ENCODE measurements around the gene UMAD1.

UMAD1 gene

DNA sequence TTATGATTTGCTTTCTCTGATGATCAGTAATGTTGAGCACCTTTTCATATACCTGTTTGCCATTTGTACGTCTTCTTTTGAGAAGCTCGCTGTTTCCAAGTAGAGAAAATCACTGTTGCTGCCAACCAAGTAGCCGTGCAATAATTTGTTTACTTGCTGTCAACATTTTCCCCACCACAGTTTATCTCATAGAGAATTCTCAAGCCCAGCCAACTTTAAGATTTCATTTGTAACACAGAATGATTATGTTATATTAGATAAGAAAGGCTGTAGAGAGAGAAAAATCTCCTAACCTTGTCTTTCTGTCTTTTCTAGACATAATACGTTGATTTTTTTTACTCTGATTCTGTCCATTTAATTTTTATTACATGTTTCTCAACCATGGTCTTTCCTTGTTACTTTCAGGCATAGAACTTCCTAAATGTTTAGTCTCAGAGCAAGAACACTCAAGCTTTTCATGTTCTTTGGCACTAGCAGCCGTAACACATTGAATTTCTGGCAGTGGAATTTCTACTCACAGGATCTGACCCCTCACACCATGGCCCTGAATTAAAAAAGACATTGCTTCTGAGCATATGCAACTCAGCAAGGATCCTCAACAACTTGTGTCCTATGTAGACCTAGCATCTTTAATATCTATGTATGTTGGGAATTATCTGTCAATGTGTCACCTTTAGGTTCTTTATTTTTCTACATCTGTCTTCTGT is 54.7 kb downstream of the UMAD1 start:
- DNase-seq = no peak

DNA sequence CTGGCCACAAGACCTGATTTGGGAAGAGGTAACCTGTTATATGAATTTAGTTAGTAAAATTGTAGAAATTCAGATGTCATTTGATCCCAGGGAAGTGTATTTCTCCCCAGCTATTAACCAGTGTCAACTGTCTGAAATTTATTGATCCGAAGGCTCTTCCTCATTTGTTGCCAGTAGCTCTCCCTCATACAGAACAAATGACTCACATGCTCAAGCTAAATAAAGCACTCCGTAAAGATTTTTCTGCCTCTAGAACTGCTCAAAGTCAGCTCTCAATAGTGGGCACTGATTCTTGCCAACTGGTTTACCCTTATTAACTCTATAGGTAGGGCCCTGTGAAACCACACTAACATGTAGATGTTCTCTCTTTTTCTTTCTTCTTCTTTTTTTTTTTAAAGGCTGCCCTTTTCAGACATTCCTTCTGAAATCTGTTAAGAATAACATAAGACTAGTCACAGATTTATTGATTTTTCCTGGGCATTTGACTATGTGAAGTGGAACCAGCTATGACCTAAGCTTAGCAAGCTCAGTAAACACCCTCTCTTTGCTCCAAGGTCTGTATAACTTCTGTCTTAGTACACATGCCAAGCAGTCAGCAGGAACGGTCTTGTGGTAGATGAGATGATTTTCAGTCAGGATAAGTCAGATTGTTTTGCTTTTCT is 56.0 kb downstream of the UMAD1 start:
- no peak for DNase-seq

- no peak for DNase-seq
These were observed 58.4 kb downstream of the UMAD1 start for GRCh38 chr7:7698930-7699329.

- DNase-seq = no peak
These were observed 58.8 kb downstream of the UMAD1 start for GRCh38 chr7:7699380-7699779.

DNA sequence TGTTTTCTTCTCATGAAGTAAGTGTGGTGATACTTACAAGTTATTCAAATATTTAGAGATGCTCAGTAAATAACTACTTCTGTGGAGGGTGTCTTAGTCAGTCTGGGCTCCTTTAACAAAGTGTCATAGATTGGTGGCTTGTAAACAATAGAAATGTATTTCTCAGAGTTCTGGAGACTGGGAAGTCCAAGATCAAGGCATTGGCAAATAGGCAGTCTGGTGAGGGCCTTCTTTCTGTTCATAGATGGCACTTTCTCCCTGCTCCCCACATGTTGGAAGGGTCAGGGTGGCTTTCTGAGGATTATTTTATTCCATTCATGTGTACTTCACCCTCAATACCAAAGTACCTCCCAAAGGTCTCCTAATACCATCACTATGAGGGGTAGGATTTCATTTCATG is 59.4 kb downstream of the UMAD1 start:
- DNase-seq = no peak

- no peak for DNase-seq
These were observed 61.0 kb downstream of the UMAD1 start for GRCh38 chr7:7701527-7701926.

GRCh38 chr7:7702826-7703225 is 62.3 kb downstream of the UMAD1 start:
- DNase-seq = peak; percentile 9

DNA sequence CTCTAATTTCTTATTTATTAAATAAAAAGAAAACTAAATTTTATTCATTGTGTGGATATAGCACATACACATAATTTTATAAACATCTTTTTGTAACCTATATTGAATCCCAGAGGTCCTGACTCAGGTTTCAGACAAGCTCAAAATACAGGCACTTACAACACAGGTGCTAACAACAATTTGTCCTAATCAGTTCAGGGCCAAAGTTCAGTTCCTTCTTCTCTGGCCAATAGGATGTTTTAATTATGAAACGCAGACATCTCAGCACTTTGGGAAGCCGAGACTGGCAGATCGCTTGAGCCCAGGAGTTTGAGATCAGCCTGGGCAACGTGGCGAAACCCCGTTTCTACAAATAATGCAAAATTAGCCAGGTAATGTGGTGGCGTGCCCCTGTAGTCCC is 62.9 kb downstream of the UMAD1 start:
- no peak for DNase-seq

- no peak for DNase-seq
These were observed 64.3 kb downstream of the UMAD1 start for GRCh38 chr7:7704867-7705266.

DNA sequence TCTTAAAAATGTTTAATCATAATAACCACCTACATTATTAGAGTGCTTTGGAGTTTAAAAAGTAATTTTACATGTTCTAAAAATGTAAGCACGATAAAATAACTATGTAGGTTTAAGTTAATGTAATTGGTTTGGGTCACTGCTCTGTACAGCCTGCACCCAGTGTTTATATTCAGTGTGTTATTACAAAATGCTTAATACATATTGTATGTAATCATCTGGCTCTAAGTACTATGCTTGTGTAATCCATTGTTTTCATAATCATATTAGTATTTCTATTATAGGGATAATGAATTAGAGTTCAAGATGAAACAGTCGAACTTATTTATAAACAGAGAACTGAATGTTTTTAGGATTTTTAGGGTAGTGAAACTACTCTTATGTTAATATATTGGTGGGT is 64.8 kb downstream of the UMAD1 start:
- DNase-seq = no peak

- peak; percentile 30 for DNase-seq
These were observed 65.6 kb downstream of the UMAD1 start for GRCh38 chr7:7706101-7706511.

GRCh38 chr7:7706556-7707172 is 66.1 kb downstream of the UMAD1 start:
- peak; percentile 86 for DNase-seq

DNA sequence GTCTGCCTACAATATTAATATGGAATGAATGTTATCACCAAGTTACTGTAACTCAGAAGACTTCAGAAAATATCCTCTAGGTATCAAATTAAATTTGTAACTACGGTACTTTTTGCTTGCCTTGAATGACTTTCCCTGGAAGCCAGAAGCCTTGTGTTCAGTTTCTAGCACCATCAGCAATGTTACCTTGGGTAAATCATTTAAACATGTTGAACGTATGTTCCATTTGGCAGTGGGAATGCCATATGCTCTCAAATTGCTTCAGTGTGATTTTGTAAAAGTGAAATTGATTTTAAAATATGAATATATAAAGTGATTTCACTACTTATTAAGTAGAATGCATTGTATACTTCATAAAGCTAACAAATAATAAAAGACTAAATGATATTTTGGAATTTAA is 66.7 kb downstream of the UMAD1 start:
- DNase-seq = peak; percentile 57

DNA sequence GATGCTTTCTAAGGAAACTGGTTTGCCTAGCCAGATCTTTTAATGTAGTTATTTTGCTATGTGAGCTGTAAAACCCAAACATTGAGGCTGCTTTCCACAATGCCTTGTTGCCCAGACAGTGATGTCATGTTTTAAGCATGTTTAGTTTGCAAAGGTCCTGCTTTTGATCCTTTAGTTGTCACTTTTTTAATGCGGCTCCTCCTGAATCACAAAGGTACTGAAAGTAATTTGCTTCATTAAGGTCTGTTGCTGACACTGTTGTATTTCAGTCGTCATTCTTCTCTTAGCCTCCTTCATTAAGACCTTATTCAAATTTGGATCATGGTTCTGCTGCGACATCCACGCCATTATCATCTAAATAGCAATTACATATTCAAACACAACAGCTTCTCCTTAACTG is 67.3 kb downstream of the UMAD1 start:
- DNase-seq = peak; percentile 59

DNA sequence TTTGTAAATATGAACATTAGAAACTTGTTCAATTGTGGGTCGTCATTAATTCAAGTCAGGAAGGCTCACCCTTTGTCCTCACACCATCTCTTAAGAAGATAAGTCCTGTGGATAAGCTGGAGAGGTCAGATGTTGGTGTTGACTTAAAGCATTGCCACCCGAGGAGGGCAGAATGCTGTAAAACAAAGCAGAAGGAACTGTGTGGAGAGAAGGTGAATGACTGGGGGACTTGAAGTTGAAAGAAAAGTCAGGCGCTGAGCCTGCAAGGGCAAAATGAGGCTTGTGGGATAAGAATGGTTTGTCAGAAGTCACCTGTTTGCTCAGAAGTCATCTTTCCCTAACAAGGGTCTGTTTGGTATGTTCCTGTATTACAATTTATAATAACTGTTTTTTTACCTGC is 68.7 kb downstream of the UMAD1 start:
- DNase-seq = peak; percentile 98

DNA sequence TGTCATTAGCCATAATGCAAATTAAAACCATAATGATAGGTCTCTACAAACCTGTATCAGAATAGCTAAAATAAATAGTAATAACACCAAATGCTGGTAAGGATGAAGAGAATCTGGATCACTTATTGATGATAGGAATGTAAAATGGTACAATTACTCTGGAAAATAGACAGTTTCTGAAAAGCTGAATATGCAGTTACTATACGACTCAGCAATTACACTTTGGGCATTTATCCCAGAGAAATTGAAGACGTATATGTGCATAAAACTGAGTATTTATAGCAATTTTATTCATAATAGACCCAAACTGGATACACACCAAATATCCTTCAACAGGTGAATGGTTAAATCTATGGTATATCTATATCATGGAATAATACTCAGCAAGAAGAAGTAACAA is 69.9 kb downstream of the UMAD1 start:
- no peak for DNase-seq

GRCh38 chr7:7713730-7714129 is 73.2 kb downstream of the UMAD1 start:
- DNase-seq = no peak

DNA sequence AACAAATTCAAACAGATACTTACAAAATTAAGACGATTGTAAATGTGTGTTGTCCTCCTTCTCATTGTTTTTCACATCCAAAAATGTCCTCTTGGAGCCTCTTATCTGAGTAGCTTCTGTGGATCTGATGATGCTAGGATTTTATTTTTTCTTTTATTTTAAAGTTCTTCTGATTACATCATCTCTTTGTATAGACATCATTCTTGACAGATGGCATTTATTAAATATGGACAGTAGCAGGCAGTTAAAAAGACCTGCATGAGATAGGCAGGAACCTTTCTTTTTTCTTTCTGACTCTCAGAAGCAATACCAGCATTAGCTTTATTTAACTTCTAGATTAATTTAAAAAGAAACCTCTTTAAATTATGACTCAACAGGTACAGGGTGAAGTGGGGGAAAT is 77.9 kb downstream of the UMAD1 start, which contains the start of gene RPA3:
Gene RPA3, minus strand, starts transcription at position 116 of the 400 bp plus-strand sequence. CDS start 78,189 bp downstream, outside the sequence.
- peak; percentile 18 for DNase-seq

DNA sequence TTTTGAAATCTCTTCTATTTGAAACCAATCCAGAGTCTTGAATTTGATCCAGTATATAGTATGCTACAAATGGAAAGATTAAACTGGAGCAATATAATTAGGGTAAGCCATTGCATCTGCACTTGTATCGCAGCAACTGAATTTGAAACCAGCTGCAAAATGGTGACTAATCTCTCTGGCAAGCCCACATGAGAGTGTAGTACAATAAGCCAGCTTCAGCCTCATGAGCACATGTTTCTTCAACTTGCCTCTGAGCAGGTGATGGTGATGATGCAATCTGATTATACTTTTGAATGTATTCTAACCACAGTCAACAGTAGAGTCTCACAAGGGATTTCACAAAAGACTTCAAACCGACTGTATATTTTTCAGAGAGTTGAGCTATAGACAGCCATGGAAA is 78.7 kb downstream of the UMAD1 start:
- DNase-seq = peak; percentile 96

DNA sequence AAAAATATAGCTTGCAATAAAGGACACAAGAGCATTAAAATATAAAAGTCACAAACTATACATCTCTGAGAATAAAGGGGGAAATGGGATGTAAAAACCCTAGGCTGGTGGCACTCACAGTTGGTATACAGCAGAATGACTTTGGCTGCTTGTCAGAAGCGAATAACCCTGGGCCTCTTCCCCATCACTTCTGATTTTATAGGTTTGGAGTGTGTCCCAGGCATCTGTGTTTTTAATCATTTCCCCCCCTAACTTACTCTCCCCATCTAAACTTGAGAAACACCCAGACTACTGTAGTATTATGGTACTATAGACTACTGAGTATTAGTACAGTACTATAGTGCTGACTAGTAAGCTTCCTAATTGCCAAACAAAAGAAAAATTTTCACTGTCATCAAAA is 79.6 kb downstream of the UMAD1 start:
- peak; percentile 25 for DNase-seq

GRCh38 chr7:7720750-7721621 is 80.4 kb downstream of the UMAD1 start:
- peak; percentile 52 for DNase-seq

- DNase-seq = no peak
These were observed 91.2 kb downstream of the UMAD1 start for GRCh38 chr7:7731732-7732131.

DNA sequence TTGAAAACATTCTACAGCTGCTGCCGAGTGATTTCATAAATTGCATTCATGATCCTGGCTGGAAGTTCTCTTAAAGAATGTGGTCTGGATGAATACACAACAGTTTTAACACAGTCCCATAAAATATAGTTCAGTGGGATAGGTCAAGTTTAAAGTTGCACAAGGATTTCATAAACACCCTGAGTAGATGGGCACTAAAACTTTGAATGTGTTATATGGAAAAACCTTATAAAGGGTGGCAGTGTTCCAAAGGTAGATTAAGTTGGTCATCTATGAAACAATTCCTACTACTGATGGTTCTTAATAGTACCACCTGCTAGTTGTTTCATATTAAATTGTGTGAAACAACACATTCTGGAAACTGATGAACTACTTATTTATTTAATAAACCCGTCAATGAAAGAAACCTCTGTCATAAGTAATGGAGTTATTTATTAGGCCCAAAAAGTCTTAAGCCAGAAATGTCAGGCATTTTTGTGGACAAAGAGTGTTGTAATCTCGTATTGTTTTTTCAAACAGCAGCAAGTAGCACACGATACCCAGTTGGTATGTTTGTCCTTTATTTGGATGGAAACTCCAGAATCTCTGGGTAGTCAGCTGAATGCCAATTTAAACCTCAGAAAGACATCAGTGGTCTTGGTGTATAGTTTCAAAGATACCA is 92.2 kb downstream of the UMAD1 start:
- no peak for DNase-seq
